ENCODE data around the gene SLIT1. TPM values are rescaled to one million over a fixed set of nuclear protein-coding genes. Genes with fewer than 3 reads are reported as not detected.

The SLIT1 gene
- total and polyA plus RNA-seq, 12 donors, result 0.05 to 0.65 (median 0.15) TPM

- peaks cover 3% of the 10 kb centered on the region for H3K27me3 ChIP-seq
- intact Hi-C loops (cut with DNase I), result no loop called here
- no peak for DNase-seq
- H3K27ac ChIP-seq, result no peak overlapping the region
- H3K9me3 ChIP-seq (replicated peaks in 1 of 3), result no peaks in the 10 kb centered on the region
- no peaks in the 10 kb centered on the region for H3K4me1 ChIP-seq (replicated peaks in 1 of 2)
- no peak for TF ChIP-seq CTCF (IDR thresholded peaks at IDR 0.05)
- TF ChIP-seq POLR2A (IDR thresholded peaks at IDR 0.05), result no peak
- H3K4me3 ChIP-seq, result no peak overlapping the region
- 55 to 73% (median 66%) methylated on average over 11 of the region's 11 CpGs for WGBS, 4 donors
- H3K36me3 ChIP-seq (replicated peaks in 1 of 2), result no peaks in the 10 kb centered on the region
Observed at GRCh38 chr10:97111615-97112014, 74.1 kb downstream of the SLIT1 start.

- H3K4me3 ChIP-seq, result no peak overlapping the region
- peaks cover 3% of the 10 kb centered on the region for H3K27me3 ChIP-seq
- no peak for TF ChIP-seq CTCF (IDR thresholded peaks at IDR 0.05)
- H3K27ac ChIP-seq, result no peak overlapping the region
- intact Hi-C loops (cut with DNase I), result no loop called here
- H3K9me3 ChIP-seq (replicated peaks in 1 of 3), result no peaks in the 10 kb centered on the region
- no peaks in the 10 kb centered on the region for H3K36me3 ChIP-seq (replicated peaks in 1 of 2)
- no peaks in the 10 kb centered on the region for H3K4me1 ChIP-seq (replicated peaks in 1 of 2)
- WGBS, 4 donors, result 42 to 56% (median 49%) methylated on average over 6 of the region's 6 CpGs
- no peak for DNase-seq
Observed at GRCh38 chr10:97109547-97109946, 76.2 kb downstream of the SLIT1 start.

- H3K36me3 ChIP-seq (replicated peaks in 1 of 2), result no peaks in the 10 kb centered on the region
- DNase-seq, result no peak
- H3K4me1 ChIP-seq (replicated peaks in 1 of 2), result no peaks in the 10 kb centered on the region
- TF ChIP-seq CTCF (IDR thresholded peaks at IDR 0.05), result no peak
- TF ChIP-seq POLR2A (IDR thresholded peaks at IDR 0.05), result no peak
- H3K27me3 ChIP-seq, result peaks cover 3% of the 10 kb centered on the region
- intact Hi-C loops (cut with DNase I), result no loop called here
- 54 to 65% (median 61%) methylated on average over 4 to 5 of the region's 5 CpGs for WGBS, 4 donors
- H3K9me3 ChIP-seq (replicated peaks in 1 of 3), result no peaks in the 10 kb centered on the region
- no peak overlapping the region for H3K27ac ChIP-seq
- no peak overlapping the region for H3K4me3 ChIP-seq
Observed at GRCh38 chr10:97107551-97107950, 78.2 kb downstream of the SLIT1 start.

- Histone ChIP-seq H3K27ac (no peak overlapping the region), H3K4me1 (replicated peaks in 1 of 2) (no peaks in the 10 kb centered on the region), H3K27me3 (peaks cover 3% of the 10 kb centered on the region), H3K36me3 (replicated peaks in 1 of 2) (no peaks in the 10 kb centered on the region), H3K4me3 (no peak overlapping the region), H3K9me3 (replicated peaks in 1 of 3) (no peaks in the 10 kb centered on the region)
- no peak for DNase-seq
- TF ChIP-seq POLR2A (IDR thresholded peaks at IDR 0.05) (no peak), CTCF (IDR thresholded peaks at IDR 0.05) (no peak)
- intact Hi-C loops (cut with DNase I), result no loop called here
- 68 to 80% (median 72%) methylated on average over 6 of the region's 6 CpGs for WGBS, 4 donors
Observed at GRCh38 chr10:97106207-97106606, 79.6 kb downstream of the SLIT1 start.

Data from adrenal gland (tissue), 12 donors.